ENCODE measurements around the gene TEKT5.

- TF ChIP-seq, protein P1, sequence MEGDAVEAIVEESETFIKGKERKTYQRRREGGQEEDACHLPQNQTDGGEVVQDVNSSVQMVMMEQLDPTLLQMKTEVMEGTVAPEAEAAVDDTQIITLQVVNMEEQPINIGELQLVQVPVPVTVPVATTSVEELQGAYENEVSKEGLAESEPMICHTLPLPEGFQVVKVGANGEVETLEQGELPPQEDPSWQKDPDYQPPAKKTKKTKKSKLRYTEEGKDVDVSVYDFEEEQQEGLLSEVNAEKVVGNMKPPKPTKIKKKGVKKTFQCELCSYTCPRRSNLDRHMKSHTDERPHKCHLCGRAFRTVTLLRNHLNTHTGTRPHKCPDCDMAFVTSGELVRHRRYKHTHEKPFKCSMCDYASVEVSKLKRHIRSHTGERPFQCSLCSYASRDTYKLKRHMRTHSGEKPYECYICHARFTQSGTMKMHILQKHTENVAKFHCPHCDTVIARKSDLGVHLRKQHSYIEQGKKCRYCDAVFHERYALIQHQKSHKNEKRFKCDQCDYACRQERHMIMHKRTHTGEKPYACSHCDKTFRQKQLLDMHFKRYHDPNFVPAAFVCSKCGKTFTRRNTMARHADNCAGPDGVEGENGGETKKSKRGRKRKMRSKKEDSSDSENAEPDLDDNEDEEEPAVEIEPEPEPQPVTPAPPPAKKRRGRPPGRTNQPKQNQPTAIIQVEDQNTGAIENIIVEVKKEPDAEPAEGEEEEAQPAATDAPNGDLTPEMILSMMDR (IDR thresholded peaks at IDR 0.05): no peak
- TF ChIP-seq EZH2 (IDR thresholded peaks at IDR 0.05) (no peak), EZH2phosphoT487 (IDR thresholded peaks at IDR 0.05) (no peak)
Observed at GRCh38 chr16:10625595-10626357, 69.0 kb downstream of the TEKT5 start.
